Thyroid gland (tissue), 4 donors: ENCODE results near the gene RNF141. TPM values are rescaled to one million over a fixed set of nuclear protein-coding genes. Genes with fewer than 3 reads are reported as not detected.

ENCODE experiments used
- DNase-seq, 2 donors: peaks; one replicate each; pipeline ENCODE4 v3.0.0-alpha.2; 2019
- H3K27ac ChIP-seq, 3 donors: fragments of 200-600 bp; sonication (generic); 1 replicate in 2 of 3; 2 replicates in 1 of 3; pipeline ENCODE4 v1.5.1; 2016 to 2019; ENCODE audit warnings: mild to moderate bottlenecking in 1 of 3, moderate library complexity in 1 of 3
- H3K27me3 ChIP-seq: fragments of 200-600 bp; sonication (generic); one replicate; pipeline ENCODE4 v1.5.1; 2019
- H3K36me3 ChIP-seq, 2 donors: fragments of 200-600 bp; sonication (generic); one replicate each; pipeline ENCODE4 v1.5.1; 2016 to 2019
- H3K4me1 ChIP-seq, 2 donors: fragments of 200-600 bp; sonication (generic); one replicate each; pipeline ENCODE4 v1.5.1; 2017 to 2019
- H3K4me3 ChIP-seq, 3 donors: fragments of 200-600 bp; sonication (generic); replicated peaks in 1 of 3; 1 replicate in 2 of 3; 2 replicates in 1 of 3; pipeline ENCODE4 v1.5.1; 2016; ENCODE audit warnings: mild to moderate bottlenecking in 1 of 3
- H3K9me3 ChIP-seq: fragments of 200-600 bp; sonication (generic); one replicate; pipeline ENCODE4 v1.5.1; 2017
- CTCF ChIP-seq, 6 experiments: fragments of 200-600 bp in 3 of 6; fragments of 450-650 bp in 3 of 6; sonication (generic) in 3 of 6; IDR thresholded peaks; one replicate each; pipeline ENCODE4 v1.5.1; 2016 to 2019; ENCODE audit warnings: antibody characterized with exemption in 6 of 6, mild to moderate bottlenecking in 2 of 6, inconsistent platforms in 1 of 6, moderate library complexity in 1 of 6
- POLR2A ChIP-seq, 2 donors: fragments of 450-650 bp; IDR thresholded peaks; one replicate each; pipeline ENCODE4 v1.6.1; 2017; ENCODE audit warnings: antibody characterized with exemption in 2 of 2, mild to moderate bottlenecking in 2 of 2, moderate library complexity in 1 of 2
- WGBS, 2 donors: methylation state at CpG; one replicate each; pipeline ENCODE4 v1.1.5; 2017; 5-methylcytosine and 5-hydroxymethylcytosine counted together
- intact Hi-C: fragments of 100-400 bp; cut with DNase I; formaldehyde crosslinking; loops from one replicate; pipeline ENCODE4 v1.15.1; 2023
- total RNA-seq, 4 donors: library from RNA; depleted of rRNA; stranded (reverse); fragments of >200 nt; gene quantifications; one replicate each; pipeline ENCODE4 v1.2.3, GENCODE V29; 2016

Gene RNF141
- total RNA-seq, 4 donors from 2014 or later = 32.4 to 45.3 (median 40.7) TPM

GRCh38 chr11:10493041-10493663 is 47.8 kb downstream of the RNF141 start:
- Histone ChIP-seq H3K4me3 (no peak overlapping the region), H3K27ac (no peak overlapping the region), H3K4me1 (peaks cover 10 to 30% of the 10 kb centered on the region in 2 donors), H3K9me3 (no peaks in the 10 kb centered on the region), H3K27me3 (no peaks in the 10 kb centered on the region), H3K36me3 (peaks cover 0 to 3% of the 10 kb centered on the region in 2 donors)
- WGBS, 2 donors = 92 to 94% methylated on average over 4 to 12 of the region's 18 CpGs
- TF ChIP-seq CTCF (IDR thresholded peaks at IDR 0.05) (no peak), POLR2A (IDR thresholded peaks at IDR 0.05) (no peak)
- no peak for DNase-seq
- intact Hi-C loops = no loop called here

GRCh38 chr11:10492084-10492483 is 48.9 kb downstream of the RNF141 start:
- TF ChIP-seq CTCF (IDR thresholded peaks at IDR 0.05) (no peak), POLR2A (IDR thresholded peaks at IDR 0.05) (no peak)
- Histone ChIP-seq H3K4me1 (peaks cover 10 to 33% of the 10 kb centered on the region in 2 donors), H3K9me3 (no peaks in the 10 kb centered on the region), H3K36me3 (peaks cover 0 to 3% of the 10 kb centered on the region in 2 donors), H3K27ac (no peak overlapping the region), H3K4me3 (no peak overlapping the region), H3K27me3 (no peaks in the 10 kb centered on the region)
- intact Hi-C loops = no loop called here
- WGBS, 2 donors = 95 to 98% methylated on average over 2 of the region's 2 CpGs
- DNase-seq = no peak

- Histone ChIP-seq H3K9me3 (no peaks in the 10 kb centered on the region), H3K36me3 (peaks cover 0 to 3% of the 10 kb centered on the region in 2 donors), H3K27ac (peak overlapping the region; percentile 24 to 66 (median 56)), H3K4me1 (peaks cover 10 to 33% of the 10 kb centered on the region in 2 donors), H3K27me3 (no peaks in the 10 kb centered on the region), H3K4me3 (no peak overlapping the region)
- 68 to 72% methylated on average over 11 to 13 of the region's 13 CpGs for WGBS, 2 donors
- intact Hi-C loops = no loop called here
- TF ChIP-seq POLR2A (IDR thresholded peaks at IDR 0.05) (no peak), CTCF (IDR thresholded peaks at IDR 0.05) (no peak)
- peak; percentile 78 to 79 for DNase-seq
These were observed 50.4 kb downstream of the RNF141 start for GRCh38 chr11:10490398-10491241.

- intact Hi-C loops = no loop called here
- no peak overlapping the region for H3K4me3 ChIP-seq
- peaks cover 0 to 3% of the 10 kb centered on the region in 2 donors for H3K36me3 ChIP-seq
- 90 to 95% methylated on average over 5 of the region's 5 CpGs for WGBS, 2 donors
- no peak for DNase-seq
- no peaks in the 10 kb centered on the region for H3K9me3 ChIP-seq
- H3K4me1 ChIP-seq = peaks cover 10 to 33% of the 10 kb centered on the region in 2 donors
- H3K27ac ChIP-seq = peak overlapping the region; percentile 24 to 66 (median 56)
- H3K27me3 ChIP-seq = no peaks in the 10 kb centered on the region
- TF ChIP-seq POLR2A (IDR thresholded peaks at IDR 0.05) (no peak), CTCF (IDR thresholded peaks at IDR 0.05) (no peak)
These were observed 51.0 kb downstream of the RNF141 start for GRCh38 chr11:10490032-10490397.
